ENCODE results near the gene CPLX1. TPM values are rescaled to one million over a fixed set of nuclear protein-coding genes. Genes with fewer than 3 reads are reported as not detected.

Gene CPLX1
- total RNA-seq, 2 experiments from 2014 or later, result 1.5 TPM

GRCh38 chr4:844752-845232 is 18.9 kb upstream of the CPLX1 start:
- Mint-ChIP-seq H3K27me3 (no peaks in the 10 kb centered on the region), H3K27ac (no peak overlapping the region), H3K4me3 (no peak overlapping the region), H3K9me3 (no peaks in the 10 kb centered on the region), H3K4me1 (ENCODE audit: low read depth) (no peaks in the 10 kb centered on the region), H3K36me3 (ENCODE audit: low read depth) (peaks cover 17% of the 10 kb centered on the region)
- DNase-seq (no peak), ATAC-seq (ENCODE audit: poor library complexity) (no peak)
- no peak for TF ChIP-seq CTCF (IDR thresholded peaks at IDR 0.05)
- peaks cover 11% of the 10 kb centered on the region for H3K36me3 ChIP-seq (ENCODE audit: insufficient read depth, low read length)
- H3K27me3 ChIP-seq (ENCODE audit: control insufficient read depth in 1 of 2, insufficient read depth in 2 of 2, low read length in 2 of 2), result no peaks in the 10 kb centered on the region
- no peak overlapping the region for H3K27ac ChIP-seq (ENCODE audit: low read depth in 1 of 2, low read length in 2 of 2)
- ChIA-PET POLR2A (no interaction called here), CTCF (no interaction called here)
- no peaks in the 10 kb centered on the region for H3K4me1 ChIP-seq (ENCODE audit: insufficient read depth, low read length)
- intact Hi-C loops (cut with DNase I, micrococcal nuclease), result no loop called here
- H3K4me3 ChIP-seq (ENCODE audit: low read length), result no peak overlapping the region
- peaks cover 0 to 21% of the 10 kb centered on the region in 2 experiments for H3K9me3 ChIP-seq (ENCODE audit: control insufficient read depth in 1 of 2, insufficient read depth in 1 of 2, low read length in 2 of 2)

GRCh38 chr4:839675-840443 is 13.9 kb upstream of the CPLX1 start:
- Histone ChIP-seq H3K9me3 (ENCODE audit: control insufficient read depth in 1 of 2, insufficient read depth in 1 of 2, low read length in 2 of 2) (peaks cover 16 to 46% of the 10 kb centered on the region in 2 experiments), H3K36me3 (ENCODE audit: insufficient read depth, low read length) (no peaks in the 10 kb centered on the region), H3K27me3 (ENCODE audit: control insufficient read depth in 1 of 2, insufficient read depth in 2 of 2, low read length in 2 of 2) (no peaks in the 10 kb centered on the region), H3K4me1 (ENCODE audit: insufficient read depth, low read length) (no peaks in the 10 kb centered on the region), H3K27ac (ENCODE audit: low read depth in 1 of 2, low read length in 2 of 2) (no peak overlapping the region), H3K4me3 (ENCODE audit: low read length) (no peak overlapping the region)
- no peak for ATAC-seq (ENCODE audit: poor library complexity)
- Mint-ChIP-seq H3K27ac (no peak overlapping the region), H3K4me1 (ENCODE audit: low read depth) (no peaks in the 10 kb centered on the region), H3K4me3 (no peak overlapping the region), H3K36me3 (ENCODE audit: low read depth) (peaks cover 22% of the 10 kb centered on the region), H3K9me3 (peaks cover 6% of the 10 kb centered on the region), H3K27me3 (no peaks in the 10 kb centered on the region)
- no peak for DNase-seq
- CTCF ChIA-PET, result no interaction called here
- intact Hi-C loops (cut with DNase I, micrococcal nuclease), result no loop called here
- TF ChIP-seq CTCF (IDR thresholded peaks at IDR 0.05), result no peak
- POLR2A ChIA-PET, result no interaction called here

- TF ChIP-seq CTCF (IDR thresholded peaks at IDR 0.05), result no peak
- H3K27ac Mint-ChIP-seq, result no peak overlapping the region
- intact Hi-C loops (cut with DNase I, micrococcal nuclease), result no loop called here
- H3K9me3 Mint-ChIP-seq, result peaks cover 6% of the 10 kb centered on the region
- no peak for DNase-seq
- no peak for ATAC-seq (ENCODE audit: poor library complexity)
- H3K27me3 Mint-ChIP-seq, result no peaks in the 10 kb centered on the region
- H3K9me3 ChIP-seq (ENCODE audit: control insufficient read depth in 1 of 2, insufficient read depth in 1 of 2, low read length in 2 of 2), result peaks cover 16 to 54% of the 10 kb centered on the region in 2 experiments
- H3K4me1 Mint-ChIP-seq (ENCODE audit: low read depth), result no peaks in the 10 kb centered on the region
- H3K36me3 ChIP-seq (ENCODE audit: insufficient read depth, low read length), result no peaks in the 10 kb centered on the region
- H3K4me3 ChIP-seq (ENCODE audit: low read length), result no peak overlapping the region
- ChIA-PET POLR2A (no interaction called here), CTCF (no interaction called here)
- peaks cover 4% of the 10 kb centered on the region for H3K4me1 ChIP-seq (ENCODE audit: insufficient read depth, low read length)
- no peaks in the 10 kb centered on the region for H3K27me3 ChIP-seq (ENCODE audit: control insufficient read depth in 1 of 2, insufficient read depth in 2 of 2, low read length in 2 of 2)
- H3K27ac ChIP-seq (ENCODE audit: low read depth in 1 of 2, low read length in 2 of 2), result no peak overlapping the region
- no peak overlapping the region for H3K4me3 Mint-ChIP-seq
- H3K36me3 Mint-ChIP-seq (ENCODE audit: low read depth), result peaks cover 21% of the 10 kb centered on the region
Measured at GRCh38 chr4:837772-838171, 11.8 kb upstream of the CPLX1 start.

Data from CD4-positive, alpha-beta T cell (primary cell).